ENCODE measurements around the gene ATP2B3. TPM values are rescaled to one million over a fixed set of nuclear protein-coding genes. Genes with fewer than 3 reads are reported as not detected.

The ATP2B3 gene
- polyA plus RNA-seq, 3 donors, result 0.01 TPM; not detected in 2

DNA sequence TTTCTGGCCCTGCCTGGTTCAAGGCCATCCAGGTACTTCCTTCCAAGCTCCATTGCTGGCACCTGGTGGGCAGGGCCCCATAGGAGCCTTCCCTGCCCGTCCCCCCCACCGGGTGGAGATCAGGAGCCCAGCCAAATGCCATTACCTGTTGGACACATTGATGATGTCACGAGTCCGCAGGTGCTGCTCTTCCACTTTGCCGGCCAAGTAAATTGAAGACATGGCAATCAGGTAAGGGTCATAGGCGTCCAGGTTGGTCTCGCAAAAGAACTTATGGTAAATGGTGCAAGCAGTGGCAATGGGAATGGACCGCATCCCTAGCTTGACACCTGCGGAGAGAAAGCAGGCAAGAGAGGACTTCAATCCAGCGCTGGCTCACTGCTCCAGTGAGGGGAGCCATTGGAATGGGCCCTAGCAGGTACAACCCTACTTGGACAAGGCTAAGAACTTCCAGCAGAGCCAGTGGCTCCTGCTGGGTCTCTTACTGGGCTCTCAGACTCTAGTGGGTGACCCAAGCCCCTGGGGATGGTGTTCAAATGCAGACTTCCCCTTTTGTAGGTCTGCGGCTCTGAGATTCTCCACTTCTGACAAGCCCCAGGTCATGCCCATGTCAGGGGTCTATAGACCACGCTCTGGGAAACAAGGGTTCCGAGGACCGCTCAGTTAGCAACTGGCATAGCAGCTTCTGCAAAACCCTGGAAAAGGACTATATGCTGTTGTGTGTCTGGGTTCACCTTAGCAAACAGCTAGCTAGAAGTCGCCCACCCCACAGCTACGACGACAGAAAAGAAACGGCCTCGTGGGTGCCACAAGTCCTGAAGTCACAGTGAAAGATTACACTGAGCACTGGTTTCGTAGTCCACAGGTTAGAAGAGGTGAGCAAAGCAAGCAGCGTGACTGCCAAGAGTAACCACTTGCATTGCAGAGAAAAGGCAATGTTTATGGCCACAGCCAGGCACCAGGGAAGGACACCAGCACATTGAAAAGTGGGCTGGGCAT is 78.7 kb downstream of the ATP2B3 start:
- Histone ChIP-seq H3K36me3 (replicated peaks in 1 of 2; ENCODE audit: control insufficient read depth in 1 of 2, insufficient read depth in 2 of 2, low read length in 2 of 2) (peaks cover 43 to 47% of the 10 kb centered on the region in 2 donors), H3K9me3 (replicated peaks in 1 of 2; ENCODE audit: control insufficient read depth in 1 of 2, insufficient read depth in 1 of 2, low read length in 2 of 2) (no peaks in the 10 kb centered on the region), H3K79me2 (ENCODE audit: insufficient read depth, low read length) (peaks cover 13% of the 10 kb centered on the region), H4K20me1 (ENCODE audit: insufficient read depth, low read length) (peaks cover 24% of the 10 kb centered on the region), H3K4me1 (ENCODE audit: control insufficient read depth in 1 of 2, insufficient read depth in 2 of 2, low read length in 2 of 2) (peaks cover 27 to 29% of the 10 kb centered on the region in 2 donors), H3K9ac (ENCODE audit: insufficient read depth, low read length, poor library complexity, severe bottlenecking) (no peak overlapping the region), H2AFZ (ENCODE audit: insufficient read depth, low read depth, low read length, poor library complexity, severe bottlenecking) (no peak overlapping the region), H3K4me3 (replicated peaks in 1 of 3; ENCODE audit: low read depth in 2 of 3, low read length in 3 of 3) (no peak overlapping the region), H3K4me2 (replicated peaks; ENCODE audit: extremely low read depth, low read length, poor library complexity, severe bottlenecking) (no peak overlapping the region), H3K27ac (ENCODE audit: low read depth in 1 of 2, low read length in 2 of 2) (no peak overlapping the region), H3K27me3 (ENCODE audit: control insufficient read depth in 2 of 2, insufficient read depth in 2 of 2, low read length in 2 of 2) (no peaks in the 10 kb centered on the region)
- no peak for TF ChIP-seq CTCF (IDR thresholded peaks at IDR 0.05)
- Mint-ChIP-seq H3K36me3 (peaks cover 37 to 47% of the 10 kb centered on the region in 2 donors), H3K9me3 (peaks cover 0 to 8% (median 4%) of the 10 kb centered on the region in 7 donors), H3K27me3 (ENCODE audit: low read depth in 3 of 3) (peaks cover 0 to 25% (median 0%) of the 10 kb centered on the region in 3 donors), H3K4me1 (peaks cover 34% of the 10 kb centered on the region), H3K27ac (no peak overlapping the region), H3K4me3 (no peak overlapping the region)
- intact Hi-C loops (cut with micrococcal nuclease), result loop anchor here in 1 of 2 donors (5.0 to 10.0 kb wide), 2 partner anchors 124 to 261 kb away; partner anchors contain the start of genes HAUS7 and ZNF275
- 96% methylated on average over 11 of the region's 21 CpGs for WGBS (ENCODE audit: insufficient coverage)
- no peak for DNase-seq

DNA sequence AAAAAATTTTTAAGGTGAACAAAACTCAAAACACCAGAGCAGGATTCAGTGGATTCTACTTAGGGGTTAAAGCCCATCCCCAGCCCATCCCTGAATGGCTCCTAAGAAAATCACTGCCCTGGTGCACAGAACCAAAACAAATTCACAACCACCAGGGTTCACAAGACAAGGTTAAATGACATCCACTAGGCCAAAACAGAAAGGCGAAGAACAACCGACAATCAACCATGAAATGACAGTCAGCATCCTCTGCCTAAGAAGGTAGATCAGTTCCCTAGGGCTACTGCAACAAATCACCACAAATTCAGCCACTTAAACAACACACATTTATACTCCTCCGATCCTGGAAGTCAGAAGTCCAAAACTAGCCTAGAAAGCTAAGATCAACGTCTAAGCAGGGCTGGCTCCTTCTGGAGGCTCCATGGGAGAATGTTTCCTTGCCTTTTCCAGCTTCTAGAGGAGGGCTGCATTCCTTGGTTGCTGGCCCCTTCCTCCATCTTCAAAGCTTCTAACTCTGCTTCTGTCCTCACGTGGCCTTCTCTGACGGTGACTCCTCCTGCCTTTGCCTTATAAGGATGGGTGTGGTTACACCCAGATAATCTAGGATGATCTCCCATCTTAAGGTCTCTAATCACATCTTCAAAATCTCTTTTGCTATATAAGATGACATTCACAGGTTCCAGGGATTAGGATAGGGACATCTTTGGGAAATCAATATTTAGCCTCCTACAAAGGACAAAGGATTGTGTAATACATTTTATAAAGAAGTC is 79.7 kb downstream of the ATP2B3 start:
- Histone ChIP-seq H3K4me3 (replicated peaks in 1 of 3; ENCODE audit: low read depth in 2 of 3, low read length in 3 of 3) (no peak overlapping the region), H3K27ac (ENCODE audit: low read depth in 1 of 2, low read length in 2 of 2) (no peak overlapping the region), H3K27me3 (ENCODE audit: control insufficient read depth in 2 of 2, insufficient read depth in 2 of 2, low read length in 2 of 2) (no peaks in the 10 kb centered on the region), H4K20me1 (ENCODE audit: insufficient read depth, low read length) (peaks cover 24% of the 10 kb centered on the region), H3K4me1 (ENCODE audit: control insufficient read depth in 1 of 2, insufficient read depth in 2 of 2, low read length in 2 of 2) (peaks cover 27 to 29% of the 10 kb centered on the region in 2 donors), H3K4me2 (replicated peaks; ENCODE audit: extremely low read depth, low read length, poor library complexity, severe bottlenecking) (peak overlapping the region; percentile 83), H3K79me2 (ENCODE audit: insufficient read depth, low read length) (peaks cover 13% of the 10 kb centered on the region), H3K9ac (ENCODE audit: insufficient read depth, low read length, poor library complexity, severe bottlenecking) (no peak overlapping the region), H3K36me3 (replicated peaks in 1 of 2; ENCODE audit: control insufficient read depth in 1 of 2, insufficient read depth in 2 of 2, low read length in 2 of 2) (peaks cover 34 to 37% of the 10 kb centered on the region in 2 donors), H3K9me3 (replicated peaks in 1 of 2; ENCODE audit: control insufficient read depth in 1 of 2, insufficient read depth in 1 of 2, low read length in 2 of 2) (no peaks in the 10 kb centered on the region), H2AFZ (ENCODE audit: insufficient read depth, low read depth, low read length, poor library complexity, severe bottlenecking) (no peak overlapping the region)
- intact Hi-C loops (cut with micrococcal nuclease), result loop anchor here in 1 of 2 donors (5.0 to 10.0 kb wide), 2 partner anchors 125 to 262 kb away; partner anchors contain the start of genes HAUS7 and ZNF275
- TF ChIP-seq CTCF (IDR thresholded peaks at IDR 0.05), result no peak
- H3K27ac Mint-ChIP-seq, result no peak overlapping the region
- DNase-seq, result no peak
- H3K4me1 Mint-ChIP-seq, result peaks cover 34% of the 10 kb centered on the region
- peaks cover 0 to 26% (median 0%) of the 10 kb centered on the region in 3 donors for H3K27me3 Mint-ChIP-seq (ENCODE audit: low read depth in 3 of 3)
- H3K36me3 Mint-ChIP-seq, result peaks cover 28 to 37% of the 10 kb centered on the region in 2 donors
- 100% methylated on average over 2 of the region's 6 CpGs for WGBS (ENCODE audit: insufficient coverage)
- peaks cover 0 to 8% (median 4%) of the 10 kb centered on the region in 7 donors for H3K9me3 Mint-ChIP-seq
- no peak overlapping the region for H3K4me3 Mint-ChIP-seq

Measured in CD14-positive monocyte (primary cell).